Activated T-helper 17 cell treated with anti-CD3 and anti-CD28 coated beads, Interleukin-2, amount 50 U/mL, for 72 hours (primary cell): ENCODE results near the gene UFD1. TPM values are rescaled to one million over a fixed set of nuclear protein-coding genes. Genes with fewer than 3 reads are reported as not detected.

Experiments used
- ATAC-seq: fragments of 150-1000 bp; cut with Tn5 transposase; replicated peaks from 2 replicates; pipeline ENCODE4 v1.10.0; 2021; ENCODE audit warnings: mild to moderate bottlenecking, moderate library complexity
- H3K27ac Mint-ChIP-seq: one replicate; pipeline ENCODE4 v1.8.0; 2022; ENCODE audit warnings: mixed read lengths
- H3K27me3 Mint-ChIP-seq: one replicate; pipeline ENCODE4 v1.8.0; 2022; ENCODE audit warnings: mixed read lengths
- H3K36me3 Mint-ChIP-seq: one replicate; pipeline ENCODE4 v1.8.0; 2022; ENCODE audit warnings: low read depth, mild to moderate bottlenecking, mixed read lengths
- H3K4me1 Mint-ChIP-seq: one replicate; pipeline ENCODE4 v1.8.0; 2022; ENCODE audit warnings: mixed read lengths
- H3K4me3 Mint-ChIP-seq: one replicate; pipeline ENCODE4 v1.8.0; 2022; ENCODE audit warnings: mild to moderate bottlenecking, mixed read lengths
- H3K9me3 Mint-ChIP-seq: one replicate; pipeline ENCODE4 v1.8.0; 2022; ENCODE audit warnings: mixed read lengths
- total RNA-seq, 2 donors: library from RNA; stranded (reverse); gene quantifications; one replicate each; pipeline ENCODE4 v1.2.3, GENCODE V29; 2022

The UFD1 gene
- total RNA-seq, 2 donors from 2014 or later, result 56.0 to 93.5 TPM

GRCh38 chr22:19406281-19406811, 72.6 kb downstream of the UFD1 start:
- no peak overlapping the region for H3K4me3 Mint-ChIP-seq
- H3K9me3 Mint-ChIP-seq, result no peaks in the 10 kb centered on the region
- peaks cover 99% of the 10 kb centered on the region for H3K36me3 Mint-ChIP-seq
- no peak for ATAC-seq
- no peaks in the 10 kb centered on the region for H3K4me1 Mint-ChIP-seq
- H3K27ac Mint-ChIP-seq, result no peak overlapping the region
- no peaks in the 10 kb centered on the region for H3K27me3 Mint-ChIP-seq

- Mint-ChIP-seq H3K4me3 (no peak overlapping the region), H3K36me3 (peaks cover 99% of the 10 kb centered on the region), H3K27ac (no peak overlapping the region), H3K9me3 (no peaks in the 10 kb centered on the region), H3K4me1 (no peaks in the 10 kb centered on the region), H3K27me3 (no peaks in the 10 kb centered on the region)
- no peak for ATAC-seq
These were observed 73.3 kb downstream of the UFD1 start for GRCh38 chr22:19405652-19406051.

- Mint-ChIP-seq H3K27ac (peak overlapping the region; percentile 10), H3K4me3 (no peak overlapping the region), H3K9me3 (no peaks in the 10 kb centered on the region), H3K4me1 (no peaks in the 10 kb centered on the region), H3K36me3 (peaks cover 99% of the 10 kb centered on the region), H3K27me3 (no peaks in the 10 kb centered on the region)
- no peak for ATAC-seq
These were observed 73.9 kb downstream of the UFD1 start for GRCh38 chr22:19405133-19405532.

- H3K36me3 Mint-ChIP-seq, result peaks cover 96% of the 10 kb centered on the region
- no peaks in the 10 kb centered on the region for H3K27me3 Mint-ChIP-seq
- no peak for ATAC-seq
- no peaks in the 10 kb centered on the region for H3K4me1 Mint-ChIP-seq
- H3K9me3 Mint-ChIP-seq, result no peaks in the 10 kb centered on the region
- peak overlapping the region; percentile 10 for H3K27ac Mint-ChIP-seq
- no peak overlapping the region for H3K4me3 Mint-ChIP-seq
These were observed 74.3 kb downstream of the UFD1 start for GRCh38 chr22:19404676-19405075.

- no peak overlapping the region for H3K4me3 Mint-ChIP-seq
- no peak overlapping the region for H3K27ac Mint-ChIP-seq
- peaks cover 95% of the 10 kb centered on the region for H3K36me3 Mint-ChIP-seq
- no peaks in the 10 kb centered on the region for H3K9me3 Mint-ChIP-seq
- H3K27me3 Mint-ChIP-seq, result no peaks in the 10 kb centered on the region
- no peaks in the 10 kb centered on the region for H3K4me1 Mint-ChIP-seq
- ATAC-seq, result no peak
These were observed 76.3 kb downstream of the UFD1 start for GRCh38 chr22:19402642-19403191.

- ATAC-seq, result no peak
- Mint-ChIP-seq H3K4me1 (no peaks in the 10 kb centered on the region), H3K4me3 (no peak overlapping the region), H3K27me3 (no peaks in the 10 kb centered on the region), H3K27ac (peak overlapping the region; percentile 66), H3K36me3 (peaks cover 95% of the 10 kb centered on the region), H3K9me3 (no peaks in the 10 kb centered on the region)
These were observed 77.5 kb downstream of the UFD1 start for GRCh38 chr22:19401483-19401882.

GRCh38 chr22:19400881-19401280, 78.1 kb downstream of the UFD1 start:
- ATAC-seq, result no peak
- no peaks in the 10 kb centered on the region for H3K4me1 Mint-ChIP-seq
- H3K36me3 Mint-ChIP-seq, result peaks cover 95% of the 10 kb centered on the region
- H3K27ac Mint-ChIP-seq, result peak overlapping the region; percentile 5
- H3K27me3 Mint-ChIP-seq, result no peaks in the 10 kb centered on the region
- H3K4me3 Mint-ChIP-seq, result no peak overlapping the region
- no peaks in the 10 kb centered on the region for H3K9me3 Mint-ChIP-seq

Other genes starting within 250 kb of the UFD1 start
- 1 to 10 TPM in 1 of 2 donors, under 1 TPM in 1; 0.86 to 2.0 TPM for gene CLTCL1, start 187.5 kb downstream of the UFD1 start, total RNA-seq
- 10 to 100 TPM; 21.4 to 45.6 TPM for gene HIRA, start 47.5 kb downstream of the UFD1 start, total RNA-seq
- gene MRPL40, start 46.6 kb downstream of the UFD1 start, total RNA-seq, result 10 to 100 TPM; 11.8 to 25.7 TPM
- gene C22orf39, start 31.5 kb downstream of the UFD1 start, total RNA-seq, result 10 to 100 TPM; 18.6 to 21.7 TPM
- gene CDC45, start 727 bp upstream of the UFD1 start, total RNA-seq, result 10 to 100 TPM; 64.2 to 99.9 TPM
- under 1 TPM in 1 of 2 donors, not detected in 1; 0.13 TPM for gene CLDN5, start 45.2 kb upstream of the UFD1 start, total RNA-seq
- gene SEPTIN5, start 235.3 kb upstream of the UFD1 start, total RNA-seq, result under 1 TPM; 0.41 to 0.42 TPM
- not detected for gene GP1BB, start 244.3 kb upstream of the UFD1 start, total RNA-seq